GM12892 (cell line): ENCODE results near the gene TMEM222.

Experiments used
- DNase-seq: peaks from one replicate; pipeline ENCODE4 v3.0.0; 2011; ENCODE audit not compliant: insufficient read length
- FAIRE-seq: peaks from 2 replicates; lab custom pipeline; 2011; peaks lifted over from hg19 to GRCh38; lab: Jason Lieb, UNC
- POLR2A ChIP-seq: IDR thresholded peaks from 2 replicates; pipeline ENCODE4 v1.6.1; 2011; ENCODE audit warnings: low read depth, low read length, control low read depth
- POLR2AphosphoS5 ChIP-seq: IDR thresholded peaks from 2 replicates; pipeline ENCODE4 v1.6.1; 2011; ENCODE audit warnings: low read depth, low read length, control low read depth
- TAF1 ChIP-seq: IDR thresholded peaks from 2 replicates; pipeline ENCODE4 v1.6.1; 2011; ENCODE audit warnings: low read depth, mild to moderate bottlenecking, control low read depth, low read length, borderline replicate concordance

Gene TMEM222

GRCh38 chr1:27346357-27346756 is 24.4 kb downstream of the TMEM222 start:
- DNase-seq (no peak), FAIRE-seq (no peak)
- TF ChIP-seq TAF1 (no peak), POLR2A (no peak), POLR2AphosphoS5 (no peak)

GRCh38 chr1:27346991-27347624 is 25.1 kb downstream of the TMEM222 start:
- FAIRE-seq = no peak
- TF ChIP-seq TAF1 = no peak
- TF ChIP-seq POLR2AphosphoS5 = no peak
- TF ChIP-seq POLR2A = no peak
- no peak for DNase-seq

DNA sequence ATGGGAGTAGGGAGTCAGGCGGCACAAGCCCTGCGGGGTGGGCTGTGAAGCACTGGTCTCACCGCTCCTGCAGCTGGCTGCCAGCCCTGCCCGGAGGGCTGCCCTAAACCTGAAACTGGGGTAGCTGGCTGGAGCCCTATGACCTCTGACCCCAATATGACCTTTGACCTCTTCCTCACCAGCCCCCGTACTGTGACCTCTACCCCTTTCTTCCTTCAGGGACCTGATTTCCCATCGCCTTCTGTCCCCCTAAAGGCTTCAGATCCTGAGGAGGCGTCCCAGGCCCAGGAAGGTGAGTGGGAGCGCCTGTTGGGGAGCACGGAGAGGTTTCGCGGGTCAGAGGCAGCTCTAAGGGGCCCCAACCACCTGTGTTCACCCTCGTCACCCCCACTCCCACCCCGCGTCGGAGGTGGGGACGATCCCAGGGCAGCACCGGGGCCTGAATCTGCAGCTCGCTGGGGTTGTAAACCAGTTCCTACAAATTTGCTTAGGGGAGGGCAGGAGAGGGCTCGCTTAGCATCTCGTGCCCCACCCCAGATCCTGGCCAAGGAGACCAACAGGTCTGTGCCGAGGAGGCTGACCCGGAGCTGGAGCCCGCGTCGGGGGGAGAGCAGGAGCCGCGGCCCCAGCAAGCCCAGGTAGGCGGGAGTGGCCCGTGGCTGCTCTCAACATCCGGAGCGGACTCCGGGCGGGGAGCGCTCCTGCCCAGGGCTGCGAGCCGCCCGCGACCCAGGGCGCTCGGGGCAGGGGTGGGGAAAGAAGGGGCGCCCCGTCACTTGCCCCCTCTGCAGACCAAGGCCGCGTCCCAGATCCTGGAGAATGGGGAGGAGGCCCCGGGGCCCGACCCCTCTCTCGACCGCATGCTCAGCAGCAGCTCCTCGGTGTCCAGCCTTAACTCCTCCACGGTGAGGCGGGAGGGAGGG is 27.2 kb downstream of the TMEM222 start:
- no peak for DNase-seq
- FAIRE-seq = no peak
- TF ChIP-seq TAF1 (no peak), POLR2AphosphoS5 (no peak), POLR2A (no peak)

- FAIRE-seq = no peak
- no peak for TF ChIP-seq POLR2AphosphoS5
- no peak for TF ChIP-seq TAF1
- TF ChIP-seq POLR2A = no peak
- no peak for DNase-seq
Measured at GRCh38 chr1:27349784-27350662, 28.1 kb downstream of the TMEM222 start.

- no peak for DNase-seq
- FAIRE-seq = no peak
- no peak for TF ChIP-seq POLR2AphosphoS5
- TF ChIP-seq POLR2A = no peak
- TF ChIP-seq TAF1 = no peak
Measured at GRCh38 chr1:27350663-27351540, 28.9 kb downstream of the TMEM222 start.

DNA sequence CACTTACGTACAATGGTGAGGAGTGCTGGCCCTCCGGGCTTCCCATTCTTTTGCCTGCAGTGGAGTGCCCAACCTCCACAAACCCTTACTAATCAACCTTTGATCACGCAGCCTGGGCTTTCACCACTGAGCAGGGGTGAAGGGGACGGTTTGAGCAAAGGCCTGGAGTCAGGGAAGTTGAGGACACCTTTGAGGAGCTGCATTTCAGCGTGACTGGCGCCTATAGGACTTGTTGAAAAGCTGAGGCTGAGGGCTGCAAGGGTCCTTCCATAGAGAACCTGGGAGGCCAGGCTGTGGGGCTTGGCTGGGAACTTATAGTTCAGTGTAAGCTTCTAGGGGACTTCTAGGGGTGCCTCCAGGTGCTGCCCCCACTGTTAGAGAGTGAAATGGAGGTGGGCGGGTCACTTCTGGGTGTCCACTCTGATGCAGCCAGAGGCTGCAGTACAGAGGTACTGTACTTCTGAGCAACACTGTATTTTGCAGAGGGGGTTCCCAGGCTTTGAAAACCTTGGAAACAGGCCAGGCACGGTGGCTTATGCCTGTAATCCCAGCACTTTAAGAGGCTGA is 29.7 kb downstream of the TMEM222 start:
- DNase-seq (no peak), FAIRE-seq (no peak)
- TF ChIP-seq POLR2A (no peak), POLR2AphosphoS5 (no peak), TAF1 (no peak)

- FAIRE-seq (no peak), DNase-seq (no peak)
- TF ChIP-seq POLR2AphosphoS5 (no peak), POLR2A (no peak), TAF1 (no peak)
Measured at GRCh38 chr1:27353166-27353565, 31.2 kb downstream of the TMEM222 start.

- TF ChIP-seq TAF1 = no peak
- TF ChIP-seq POLR2AphosphoS5 = no peak
- no peak for TF ChIP-seq POLR2A
- DNase-seq = no peak
- no peak for FAIRE-seq
Measured at GRCh38 chr1:27353629-27354028, 31.7 kb downstream of the TMEM222 start.

DNA sequence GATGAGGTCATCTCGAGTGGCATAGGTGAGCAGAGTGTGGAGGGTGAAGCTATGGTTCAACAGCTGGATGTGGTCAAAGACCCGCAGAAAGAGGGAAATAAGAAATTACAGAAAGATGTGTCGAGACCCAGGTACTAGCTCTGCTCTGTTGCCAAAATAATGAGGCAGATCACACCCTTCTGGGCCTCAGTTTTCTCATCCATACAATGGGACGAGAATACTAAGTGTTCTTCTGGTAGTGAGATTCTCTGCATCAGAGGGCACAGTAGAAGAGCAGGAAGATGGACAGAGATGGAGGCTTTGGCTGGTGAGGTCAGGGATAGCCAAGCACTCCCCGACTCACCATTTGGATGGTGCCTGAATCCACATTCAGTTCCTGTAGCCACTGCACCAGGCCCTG is 33.7 kb downstream of the TMEM222 start:
- DNase-seq = no peak
- TF ChIP-seq TAF1 = no peak
- no peak for TF ChIP-seq POLR2A
- FAIRE-seq = no peak

- FAIRE-seq (no peak), DNase-seq (no peak)
- TF ChIP-seq POLR2A (no peak), TAF1 (no peak), POLR2AphosphoS5 (no peak)
Measured at GRCh38 chr1:27356277-27356618, 34.3 kb downstream of the TMEM222 start.

DNA sequence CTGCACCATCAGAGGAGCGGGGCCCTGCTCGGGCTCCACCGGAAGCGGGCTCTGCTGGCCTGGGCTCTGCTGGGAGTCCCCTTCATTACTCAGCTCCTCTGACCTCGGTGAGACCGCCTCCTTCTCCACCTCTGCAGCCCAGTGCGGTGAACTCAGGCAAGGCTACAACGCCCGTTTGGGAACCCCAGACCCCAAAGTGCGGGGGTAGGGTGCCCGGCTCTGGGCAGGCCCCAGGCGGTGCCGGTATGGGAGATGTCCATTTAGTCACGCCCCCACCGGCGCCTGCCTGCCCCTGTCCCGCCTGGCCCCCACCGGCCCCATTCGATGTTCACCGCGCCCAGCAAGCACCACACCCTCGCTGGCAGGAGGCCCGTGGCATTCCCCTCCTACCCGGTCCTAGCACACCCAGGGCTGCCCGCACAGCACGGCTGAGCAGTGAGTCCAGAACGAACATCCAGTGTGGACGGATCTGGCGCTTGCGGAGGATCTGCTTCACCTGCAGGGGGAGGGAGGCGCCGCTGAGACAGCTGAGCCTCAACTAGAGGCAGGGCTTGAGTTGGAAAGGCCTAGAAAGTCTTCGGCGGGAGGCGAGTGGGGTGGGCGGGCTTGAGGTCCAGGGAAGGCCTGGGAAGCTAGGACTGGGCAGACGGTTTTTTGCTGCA is 34.8 kb downstream of the TMEM222 start:
- TF ChIP-seq POLR2A = peak; percentile 43; the same call in 1 of the 2 replicates
- no peak for TF ChIP-seq TAF1
- no peak for TF ChIP-seq POLR2AphosphoS5
- FAIRE-seq = no peak
- DNase-seq = no peak
